Measurements from ENCODE around the gene CCL11. TPM values are rescaled to one million over a fixed set of nuclear protein-coding genes. Genes with fewer than 3 reads are reported as not detected.

The CCL11 gene
- total RNA-seq, 1 donor from 2014 or later: not detected

DNA sequence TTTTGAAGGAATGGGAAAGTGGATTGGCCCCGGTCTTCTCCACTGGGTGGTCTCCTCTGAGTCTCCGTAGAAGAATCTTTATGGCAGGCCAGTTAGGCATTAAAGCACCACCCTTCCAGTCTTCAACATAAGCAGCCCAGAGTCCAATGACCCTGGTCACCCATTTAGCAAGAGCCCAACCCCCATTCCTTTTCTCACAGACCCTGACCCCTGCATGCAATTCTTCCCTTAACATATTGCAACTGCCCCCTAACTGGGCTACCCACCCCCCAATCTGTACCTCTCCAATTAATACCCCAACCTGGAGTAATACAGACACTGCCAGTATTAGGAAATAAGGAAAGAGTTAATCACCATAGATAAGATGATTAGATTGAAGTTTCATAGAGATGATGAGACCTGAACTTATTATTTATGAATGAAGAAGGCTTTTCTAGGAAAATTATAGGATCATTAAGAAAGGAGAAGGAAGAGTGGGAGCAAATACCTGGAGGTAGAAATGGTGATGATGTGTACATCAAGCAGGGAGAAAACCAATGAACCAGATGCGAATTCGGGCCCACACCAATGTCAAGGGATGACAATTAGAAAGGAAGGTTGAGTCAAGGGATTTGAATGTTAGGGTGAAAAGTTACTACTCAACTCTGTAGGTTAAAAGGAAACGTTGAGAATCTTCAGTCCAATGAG lies 28.1 kb upstream of the CCL11 start:
- Mint-ChIP-seq H3K36me3 (ENCODE audit: low read depth) (no peaks in the 10 kb centered on the region), H3K9me3 (no peaks in the 10 kb centered on the region), H3K27me3 (ENCODE audit: low read depth) (peaks cover 22% of the 10 kb centered on the region), H3K4me3 (no peak overlapping the region), H3K27ac (ENCODE audit: unreplicated experiment) (no peak overlapping the region), H3K4me1 (peaks cover 16% of the 10 kb centered on the region)
- DNase-seq (ENCODE audit: low read depth, low spot score): no peak
- TF ChIP-seq, protein P1, sequence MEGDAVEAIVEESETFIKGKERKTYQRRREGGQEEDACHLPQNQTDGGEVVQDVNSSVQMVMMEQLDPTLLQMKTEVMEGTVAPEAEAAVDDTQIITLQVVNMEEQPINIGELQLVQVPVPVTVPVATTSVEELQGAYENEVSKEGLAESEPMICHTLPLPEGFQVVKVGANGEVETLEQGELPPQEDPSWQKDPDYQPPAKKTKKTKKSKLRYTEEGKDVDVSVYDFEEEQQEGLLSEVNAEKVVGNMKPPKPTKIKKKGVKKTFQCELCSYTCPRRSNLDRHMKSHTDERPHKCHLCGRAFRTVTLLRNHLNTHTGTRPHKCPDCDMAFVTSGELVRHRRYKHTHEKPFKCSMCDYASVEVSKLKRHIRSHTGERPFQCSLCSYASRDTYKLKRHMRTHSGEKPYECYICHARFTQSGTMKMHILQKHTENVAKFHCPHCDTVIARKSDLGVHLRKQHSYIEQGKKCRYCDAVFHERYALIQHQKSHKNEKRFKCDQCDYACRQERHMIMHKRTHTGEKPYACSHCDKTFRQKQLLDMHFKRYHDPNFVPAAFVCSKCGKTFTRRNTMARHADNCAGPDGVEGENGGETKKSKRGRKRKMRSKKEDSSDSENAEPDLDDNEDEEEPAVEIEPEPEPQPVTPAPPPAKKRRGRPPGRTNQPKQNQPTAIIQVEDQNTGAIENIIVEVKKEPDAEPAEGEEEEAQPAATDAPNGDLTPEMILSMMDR (conservative IDR thresholded peaks at IDR 0.05): no peak

DNA sequence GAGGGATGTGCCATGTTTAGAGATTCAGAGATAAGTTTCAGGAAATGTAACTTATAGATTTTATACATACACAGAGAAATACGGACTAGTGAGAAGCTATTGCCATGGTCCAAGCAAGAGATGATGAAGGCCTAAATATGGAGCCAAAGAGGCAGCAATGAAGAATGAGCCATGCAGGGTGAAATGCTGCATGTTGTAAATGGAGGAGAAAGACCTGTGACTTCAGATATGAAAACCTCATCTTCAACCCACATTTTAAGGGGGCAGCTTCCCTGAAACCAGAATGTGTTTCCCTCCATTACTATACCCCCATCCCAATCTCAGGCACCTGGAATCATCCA lies 27.6 kb upstream of the CCL11 start:
- DNase-seq (ENCODE audit: low read depth, low spot score): no peak
- Mint-ChIP-seq H3K27me3 (ENCODE audit: low read depth) (peaks cover 22% of the 10 kb centered on the region), H3K4me1 (peaks cover 16% of the 10 kb centered on the region), H3K4me3 (no peak overlapping the region), H3K9me3 (no peaks in the 10 kb centered on the region), H3K27ac (ENCODE audit: unreplicated experiment) (no peak overlapping the region), H3K36me3 (ENCODE audit: low read depth) (no peaks in the 10 kb centered on the region)
- TF ChIP-seq, protein P1 (conservative IDR thresholded peaks at IDR 0.05): no peak

DNA sequence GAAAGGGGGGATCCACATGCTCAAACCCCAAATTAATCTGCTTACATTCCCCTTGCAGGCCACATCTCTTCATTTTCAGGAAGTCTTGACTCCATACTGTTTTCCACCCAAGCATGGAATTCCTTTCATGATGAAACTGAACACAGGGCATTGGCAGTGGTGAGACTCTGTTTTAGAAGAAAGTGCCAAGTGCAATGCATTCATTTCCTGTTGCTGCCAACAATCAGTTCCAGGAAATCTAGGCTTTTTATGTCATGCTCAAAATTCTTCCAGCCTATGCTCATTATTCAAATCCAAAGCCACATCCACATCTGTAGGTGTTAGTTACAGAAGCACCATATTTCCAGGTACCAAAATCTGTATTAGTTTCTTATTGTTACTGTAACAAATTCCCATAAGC lies 26.4 kb upstream of the CCL11 start:
- Mint-ChIP-seq H3K4me1 (peaks cover 16% of the 10 kb centered on the region), H3K27ac (ENCODE audit: unreplicated experiment) (no peak overlapping the region), H3K36me3 (ENCODE audit: low read depth) (no peaks in the 10 kb centered on the region), H3K4me3 (no peak overlapping the region), H3K9me3 (no peaks in the 10 kb centered on the region), H3K27me3 (ENCODE audit: low read depth) (peaks cover 26% of the 10 kb centered on the region)
- DNase-seq (ENCODE audit: low read depth, low spot score): no peak
- TF ChIP-seq, protein P1 (conservative IDR thresholded peaks at IDR 0.05): no peak

DNA sequence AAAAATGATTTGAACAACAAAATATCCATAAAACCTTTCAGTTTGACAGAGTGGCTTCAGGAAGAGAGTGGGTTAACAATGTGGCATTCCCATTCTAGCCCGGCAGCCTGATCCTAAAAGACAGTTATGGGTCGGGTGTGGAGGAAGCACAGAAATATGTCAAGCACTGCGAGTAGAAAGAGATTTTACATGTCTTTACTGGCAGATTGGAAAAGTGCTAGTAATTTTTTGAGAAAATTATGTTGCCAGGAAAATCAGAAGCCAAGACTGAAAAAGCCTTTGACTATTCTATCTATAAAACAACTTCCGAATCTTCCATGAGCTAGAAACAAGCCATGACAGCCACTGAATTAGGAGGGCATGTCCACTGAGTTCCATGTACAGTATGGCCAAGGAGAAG lies 24.7 kb upstream of the CCL11 start:
- TF ChIP-seq, protein P1 (conservative IDR thresholded peaks at IDR 0.05): no peak
- Mint-ChIP-seq H3K4me1 (peaks cover 7% of the 10 kb centered on the region), H3K4me3 (no peak overlapping the region)

DNA sequence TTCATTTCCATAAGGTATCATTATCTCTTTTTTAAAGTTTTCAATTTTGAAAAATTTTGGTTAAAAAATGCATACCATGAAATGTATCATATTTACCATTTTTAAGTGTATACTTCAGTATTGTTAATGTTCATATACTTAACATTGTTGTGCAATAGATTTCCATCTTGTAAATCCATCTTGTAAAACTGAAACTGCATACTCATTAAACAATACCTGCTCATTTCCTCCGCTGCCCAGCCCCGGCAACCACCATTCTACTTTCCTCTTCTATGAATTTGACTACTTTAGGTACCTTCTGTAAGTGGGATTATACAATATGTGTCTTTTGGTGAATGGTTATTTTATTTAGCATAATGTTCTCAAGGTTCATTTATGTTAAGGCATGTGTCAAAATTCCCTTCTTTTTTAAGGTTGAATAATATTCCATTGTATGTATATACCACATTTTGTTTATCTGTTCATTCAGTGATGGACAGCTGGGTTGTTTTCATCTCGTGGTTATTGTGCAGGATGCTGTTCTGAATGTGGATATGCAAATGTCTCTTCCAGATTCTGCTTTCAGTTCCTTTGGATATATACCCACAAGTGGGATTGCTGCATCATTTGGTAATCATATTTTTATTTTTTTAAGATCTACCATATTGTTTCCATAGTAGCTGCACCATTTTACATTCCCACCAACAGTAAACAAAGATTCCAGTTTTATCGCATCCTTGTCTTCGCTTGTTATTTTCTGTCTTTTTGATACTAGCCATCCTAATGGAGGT lies 23.8 kb upstream of the CCL11 start:
- TF ChIP-seq, protein P1 (conservative IDR thresholded peaks at IDR 0.05): no peak
- Mint-ChIP-seq H3K27me3 (ENCODE audit: low read depth) (peaks cover 48% of the 10 kb centered on the region), H3K4me3 (no peak overlapping the region), H3K4me1 (peaks cover 7% of the 10 kb centered on the region), H3K36me3 (ENCODE audit: low read depth) (no peaks in the 10 kb centered on the region), H3K27ac (ENCODE audit: unreplicated experiment) (no peak overlapping the region), H3K9me3 (no peaks in the 10 kb centered on the region)
- no peak for DNase-seq (ENCODE audit: low read depth, low spot score)

More for the DNA sequence above, 24.7 kb upstream of the CCL11 start:
- Mint-ChIP-seq H3K36me3 (ENCODE audit: low read depth) (no peaks in the 10 kb centered on the region), H3K9me3 (no peaks in the 10 kb centered on the region), H3K27me3 (ENCODE audit: low read depth) (peaks cover 42% of the 10 kb centered on the region), H3K27ac (ENCODE audit: unreplicated experiment) (no peak overlapping the region)
- DNase-seq (ENCODE audit: low read depth, low spot score): no peak

Data from neural crest cell (in vitro differentiated cells).